HepG2 (cell line): ENCODE data around the gene ZCCHC8. TPM values are rescaled to one million over a fixed set of nuclear protein-coding genes. Genes with fewer than 3 reads are reported as not detected.
"Not testable (repeated sequence)": the region's sequence is repeated elsewhere in the genome, so short reads cannot be mapped to it uniquely, and the experiment has no call there.

Source experiments
- ATAC-seq: fragments of 200-7000 bp; cut with Tn5 transposase; 3 replicates; pipeline ENCODE4 v1.9.1; 2020; ENCODE audit warnings: mild to moderate bottlenecking, moderate library complexity
- BruUV-seq: library from RNA; stranded (reverse); fragments of 400-500 nt; replicated peaks from 2 replicates; lab custom pipeline; 2021; lab: Mats Ljungman, UMichigan
- CTCF ChIA-PET: fragments of 300-600 bp; formaldehyde crosslinking; extraction: SDS; loops from one replicate; lab custom pipeline; 2021; ENCODE audit warnings: low total read pairs, inconsistent platforms, low intra/inter-chr PET ratio; lab: Yijun Ruan, JAX
- POLR2A ChIA-PET: fragments of 350-600 bp; sonication (Branson Sonifier 250); formaldehyde crosslinking; loops from one replicate; lab custom pipeline; 2020; ENCODE audit warnings: antibody characterized with exemption, inconsistent platforms; lab: Yijun Ruan, JAX
- DNase-seq: peaks from one replicate; pipeline ENCODE4 v3.0.0-alpha.2; 2015; ENCODE audit warnings: low spot score
- FAIRE-seq: peaks from 3 replicates; lab custom pipeline; 2011; peaks lifted over from hg19 to GRCh38; lab: Jason Lieb, UNC
- H2AFZ ChIP-seq: one replicate; pipeline ENCODE4 v1.6.1; 2011; ENCODE audit warnings: low read length, inconsistent platforms
- H3K27ac ChIP-seq: fragments of 300-600 bp; 3 replicates; pipeline ENCODE4 v1.8.0; 2011; ENCODE audit warnings: mixed run types, mild to moderate bottlenecking, mixed read lengths, low read length, inconsistent platforms; ENCODE audit not compliant: insufficient read depth; ENCODE audit errors: extremely low read length
- H3K27me3 ChIP-seq, 2 experiments: fragments of 200-600 bp in 1 of 2; 2 replicates in 1 of 2; 3 replicates in 1 of 2; pipeline versions ENCODE4 v1.6.0 to v1.8.0; 2011; ENCODE audit warnings: low read length in 2 of 2, mild to moderate bottlenecking in 2 of 2, moderate library complexity in 2 of 2, inconsistent platforms in 1 of 2; ENCODE audit not compliant: insufficient read depth in 2 of 2, control insufficient read depth in 1 of 2
- H3K36me3 ChIP-seq, 2 experiments: fragments of 200-600 bp in 1 of 2; replicated peaks in 1 of 2; 2 replicates in 1 of 2; 3 replicates in 1 of 2; pipeline versions ENCODE4 v1.5.1 to v1.8.0; 2011; ENCODE audit warnings: low read length in 2 of 2, inconsistent platforms in 1 of 2; ENCODE audit not compliant: insufficient read depth in 2 of 2, control insufficient read depth in 1 of 2
- H3K4me1 ChIP-seq: 2 replicates; pipeline ENCODE4 v1.5.1; 2012; ENCODE audit warnings: low read length, inconsistent platforms; ENCODE audit not compliant: insufficient read depth
- H3K4me2 ChIP-seq: 2 replicates; pipeline ENCODE4 v1.6.0; 2011; ENCODE audit warnings: low read depth, low read length, inconsistent platforms
- H3K4me3 ChIP-seq, 3 experiments: fragments of 200-600 bp in 1 of 3; sonication (generic), shearing (Covaris generic) in 1 of 3; replicated peaks in 1 of 3; 2 replicates each; pipeline ENCODE4 v1.5.1; 2011 to 2016; ENCODE audit warnings: low read length in 3 of 3, inconsistent platforms in 2 of 3, low read depth in 2 of 3, mild to moderate bottlenecking in 2 of 3, control low read depth in 1 of 3, mixed read lengths in 1 of 3; ENCODE audit not compliant: insufficient read depth in 1 of 3
- H3K79me2 ChIP-seq: one replicate; pipeline ENCODE4 v1.6.1; 2011; ENCODE audit warnings: low read length, inconsistent platforms; ENCODE audit not compliant: insufficient read depth
- H3K9ac ChIP-seq: 2 replicates; pipeline ENCODE4 v1.6.0; 2011; ENCODE audit warnings: mild to moderate bottlenecking, low read depth, low read length, inconsistent platforms; ENCODE audit not compliant: insufficient read depth
- H3K9me3 ChIP-seq: 2 replicates; pipeline ENCODE4 v1.5.1; 2012; ENCODE audit warnings: mild to moderate bottlenecking, low read length
- H4K20me1 ChIP-seq: 2 replicates; pipeline ENCODE4 v1.6.0; 2011; ENCODE audit warnings: inconsistent platforms, mild to moderate bottlenecking, low read length, moderate library complexity; ENCODE audit not compliant: insufficient read depth
- ARID5B ChIP-seq: IDR thresholded peaks from 2 replicates; pipeline ENCODE4 v1.4.0; 2020; ENCODE audit warnings: mild to moderate bottlenecking, missing genetic modification reagents
- GATAD2A ChIP-seq: IDR thresholded peaks from 2 replicates; pipeline ENCODE4 v1.6.1; 2016
- GFI1 ChIP-seq: sonication (generic); formaldehyde crosslinking; IDR thresholded peaks from 2 replicates; pipeline ENCODE4 v1.5.0; 2020; ENCODE audit warnings: missing genetic modification reagents, mild to moderate bottlenecking, borderline replicate concordance
- HDAC1 ChIP-seq: sonication (generic); formaldehyde crosslinking; IDR thresholded peaks from 2 replicates; pipeline ENCODE4 v1.5.1; 2020; ENCODE audit warnings: mild to moderate bottlenecking, missing genetic modification reagents
- SAP130 ChIP-seq: IDR thresholded peaks from 2 replicates; pipeline ENCODE4 v1.6.1; 2016; ENCODE audit warnings: low read depth
- SIX1 ChIP-seq: sonication (generic); formaldehyde crosslinking; IDR thresholded peaks from 2 replicates; pipeline ENCODE4 v1.4.0; 2020; ENCODE audit warnings: missing genetic modification reagents, borderline replicate concordance
- SIX4 ChIP-seq: sonication (generic); formaldehyde crosslinking; IDR thresholded peaks from 2 replicates; pipeline ENCODE4 v1.4.0; 2020; ENCODE audit warnings: missing genetic modification reagents
- SOX5 ChIP-seq: IDR thresholded peaks from 2 replicates; pipeline ENCODE4 v1.6.1; 2016; ENCODE audit warnings: borderline replicate concordance
- THAP11 ChIP-seq: IDR thresholded peaks from 2 replicates; pipeline ENCODE4 v1.6.1; 2016; ENCODE audit warnings: missing biosample characterization, missing genetic modification reagents
- ZBTB14 ChIP-seq: sonication (generic); formaldehyde crosslinking; IDR thresholded peaks from 2 replicates; pipeline ENCODE4 v1.4.0; 2020; ENCODE audit warnings: missing genetic modification reagents
- ZNF362 ChIP-seq: sonication (generic); formaldehyde crosslinking; IDR thresholded peaks from 2 replicates; pipeline ENCODE4 v1.4.0; 2020; ENCODE audit warnings: missing genetic modification reagents, mild to moderate bottlenecking, borderline replicate concordance
- ZNF782 ChIP-seq: sonication (generic); formaldehyde crosslinking; IDR thresholded peaks from 2 replicates; pipeline ENCODE4 v1.4.0; 2020; ENCODE audit warnings: missing genetic modification reagents, mild to moderate bottlenecking, borderline replicate concordance
- WGBS: methylation state at CpG from one replicate; pipeline ENCODE4 v1.1.6; 2017; ENCODE audit warnings: low lambda C conversion rate; 5-methylcytosine and 5-hydroxymethylcytosine counted together
- in situ Hi-C: cut with HindIII; loops from 2 replicates; pipeline ENCODE4 v1.10.0; 2017; ENCODE audit warnings: low pct_unique_long_range_greater_than_20kb; ENCODE audit not compliant: extremely low pct_ligation_motif_present
- intact Hi-C: fragments of 100-400 bp; cut with micrococcal nuclease; formaldehyde crosslinking; loops from one replicate; pipeline ENCODE4 v1.10.0; 2022; ENCODE audit not compliant: unreplicated experiment
- polyA plus RNA-seq, 8 experiments: library from polyadenylated mRNA; depleted of rRNA in 3 of 8; stranded (reverse) in 7 of 8; unstranded in 1 of 8; fragments of >200 nt; fragmentation: Illumina TruSeq in 4 of 8; extraction: Trizol in 4 of 8; gene quantifications; 2 replicates each; pipeline versions ENCODE4 v1.2.1 to v1.2.3, GENCODE V29; 2011 to 2016; ENCODE audit warnings: low read depth in 4 of 8, missing spikeins in 1 of 8, mixed read lengths in 1 of 8; ENCODE audit not compliant: insufficient read depth in 1 of 8
- total RNA-seq, 5 experiments: library from RNA; depleted of rRNA; stranded (reverse); fragments of >200 nt; fragmentation: Illumina TruSeq; extraction: Trizol; gene quantifications; 2 replicates each; pipeline ENCODE4 v1.2.3, GENCODE V29; 2016; ENCODE audit warnings: low read depth in 1 of 5
- TF ChIP-seq, protein P1 (sequence below), 2 experiments: sonication (generic) in 1 of 2; formaldehyde crosslinking in 1 of 2; IDR thresholded peaks; 2 replicates each; pipeline versions ENCODE4 v1.5.1 to v1.6.1; 2011 to 2020; ENCODE audit warnings: borderline replicate concordance in 1 of 2, low read depth in 1 of 2, low read length in 1 of 2, mild to moderate bottlenecking in 1 of 2, missing genetic modification reagents in 1 of 2, moderate library complexity in 1 of 2

ZCCHC8 gene
- total and polyA plus RNA-seq, 2 of the 13 experiments (the other 11 are each of a cell fraction or from before 2014, with no cell fraction given), result 18.6 to 20.9 TPM

GRCh38 chr12:122486805-122487426 lies 13.8 kb downstream of the ZCCHC8 start (continued):
- 0 out of 2 replicates have a peak, but pooled peaks have one; percentile 50 for TF ChIP-seq ZNF782 (CRISPR knock-in tag)
- TF ChIP-seq ZBTB14 (CRISPR knock-in tag), result no peak

- BruUV-seq, H3K9ac ChIP-seq, H3K27me3 ChIP-seq, intact Hi-C loops, H3K4me3 ChIP-seq, H3K79me2 ChIP-seq, H3K9me3 ChIP-seq, in situ Hi-C loops, CTCF ChIA-PET, H2AFZ ChIP-seq, FAIRE-seq, H4K20me1 ChIP-seq, H3K4me2 ChIP-seq: not testable (repeated sequence)
- ATAC-seq (peak; percentile 60), DNase-seq (peak; percentile 67)
- POLR2A ChIA-PET, result interaction anchor here (1.1 to 7.0 kb wide), 3 partner anchors 14 to 86 kb away, joined by 4 to 122 read pairs (median 5); partner anchors contain the start of gene ZCCHC8
- Histone ChIP-seq H3K27ac (peak overlapping the region; percentile 77), H3K36me3 (peaks cover 7 to 53% of the 10 kb centered on the region in 2 experiments), H3K4me1 (peaks cover 70% of the 10 kb centered on the region)
- WGBS, result 72% methylated on average over 6 of the region's 6 CpGs
- TF ChIP-seq SOX5 (CRISPR knock-in tag), result 0 out of 2 replicates have a peak, but pooled peaks have one; percentile 5
- TF ChIP-seq ARID5B (CRISPR knock-in tag), result peak; percentile 9; the same call in 1 of the 2 replicates
- peak; percentile 95 for TF ChIP-seq SIX1 (CRISPR knock-in tag)
- peak; percentile 86 for TF ChIP-seq SIX4 (CRISPR knock-in tag)
- TF ChIP-seq GFI1, result 0 out of 2 replicates have a peak, but pooled peaks have one; percentile 9
- TF ChIP-seq, protein P1, sequence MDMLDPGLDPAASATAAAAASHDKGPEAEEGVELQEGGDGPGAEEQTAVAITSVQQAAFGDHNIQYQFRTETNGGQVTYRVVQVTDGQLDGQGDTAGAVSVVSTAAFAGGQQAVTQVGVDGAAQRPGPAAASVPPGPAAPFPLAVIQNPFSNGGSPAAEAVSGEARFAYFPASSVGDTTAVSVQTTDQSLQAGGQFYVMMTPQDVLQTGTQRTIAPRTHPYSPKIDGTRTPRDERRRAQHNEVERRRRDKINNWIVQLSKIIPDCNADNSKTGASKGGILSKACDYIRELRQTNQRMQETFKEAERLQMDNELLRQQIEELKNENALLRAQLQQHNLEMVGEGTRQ (IDR thresholded peaks at IDR 0.05; ENCODE audit: low read depth, low read length), result peak; percentile 39; the same call in 1 of the 2 replicates
- TF ChIP-seq, protein P1 (CRISPR knock-in tag; IDR thresholded peaks at IDR 0.05; ENCODE audit: borderline replicate concordance), result peak; percentile 68; the same call in 1 of the 2 replicates
- TF ChIP-seq HDAC1, result 0 out of 2 replicates have a peak, but pooled peaks have one; percentile 29
- peak; percentile 89 for TF ChIP-seq ZNF362 (CRISPR knock-in tag)
- TF ChIP-seq SAP130 (CRISPR knock-in tag), result 0 out of 2 replicates have a peak, but pooled peaks have one; percentile 33
- peak; percentile 55 for TF ChIP-seq GATAD2A
- TF ChIP-seq THAP11 (CRISPR knock-in tag), result 0 out of 2 replicates have a peak, but pooled peaks have one; percentile 21
Observed at GRCh38 chr12:122486360-122486759, 14.4 kb downstream of the ZCCHC8 start.
